Trophoblast cell (in vitro differentiated cells and primary cell): Measurements from ENCODE around the gene ZNF155.

Experiments
- DNase-seq, 2 donors: peaks; one replicate each; pipeline ENCODE4 v3.0.0-alpha.2; 2016
- H2AFZ ChIP-seq: 2 replicates; pipeline ENCODE4 v1.6.1; 2013; ENCODE audit warnings: low read length, moderate library complexity, mild to moderate bottlenecking; ENCODE audit not compliant: insufficient read depth, poor library complexity
- H2AK5ac ChIP-seq: 2 replicates; pipeline ENCODE4 v1.6.1; 2013; ENCODE audit warnings: mild to moderate bottlenecking, low read length
- H2BK120ac ChIP-seq: 2 replicates; pipeline ENCODE4 v1.6.1; 2013; ENCODE audit warnings: low read length, mild to moderate bottlenecking, moderate library complexity; ENCODE audit not compliant: insufficient read depth, poor library complexity
- H2BK12ac ChIP-seq: 2 replicates; pipeline ENCODE4 v1.6.1; 2013; ENCODE audit warnings: mild to moderate bottlenecking, low read length, moderate library complexity
- H2BK5ac ChIP-seq: 2 replicates; pipeline ENCODE4 v1.6.1; 2013; ENCODE audit warnings: low read length, low read depth, moderate library complexity, mild to moderate bottlenecking; ENCODE audit not compliant: poor library complexity
- H3K14ac ChIP-seq: 2 replicates; pipeline ENCODE4 v1.6.1; 2013; ENCODE audit warnings: mild to moderate bottlenecking, low read length
- H3K18ac ChIP-seq: 2 replicates; pipeline ENCODE4 v1.6.1; 2013; ENCODE audit warnings: mild to moderate bottlenecking, low read length
- H3K23ac ChIP-seq: 2 replicates; pipeline ENCODE4 v1.6.1; 2013; ENCODE audit warnings: low read length
- H3K27ac ChIP-seq: 2 replicates; pipeline ENCODE4 v1.5.1; 2013; ENCODE audit warnings: low read depth, mild to moderate bottlenecking, inconsistent platforms, low read length, moderate library complexity
- H3K27me3 ChIP-seq: 2 replicates; pipeline ENCODE4 v1.6.1; 2013; ENCODE audit warnings: inconsistent platforms, mild to moderate bottlenecking, low read length, moderate library complexity; ENCODE audit not compliant: insufficient read depth
- H3K36me3 ChIP-seq, 2 experiments: 1 replicate in 1 of 2; 2 replicates in 1 of 2; pipeline ENCODE4 v1.6.1; 2013; ENCODE audit warnings: low read length in 2 of 2, mild to moderate bottlenecking in 2 of 2, moderate library complexity in 1 of 2; ENCODE audit not compliant: insufficient read depth in 2 of 2, control insufficient read depth in 1 of 2
- H3K4ac ChIP-seq: 2 replicates; pipeline ENCODE4 v1.6.1; 2013; ENCODE audit warnings: low read depth, mild to moderate bottlenecking, low read length, moderate library complexity
- H3K4me1 ChIP-seq, 2 experiments: 1 replicate in 1 of 2; 2 replicates in 1 of 2; pipeline ENCODE4 v1.6.1; 2013; ENCODE audit warnings: low read length in 2 of 2, mild to moderate bottlenecking in 2 of 2, moderate library complexity in 1 of 2; ENCODE audit not compliant: insufficient read depth in 2 of 2, control insufficient read depth in 1 of 2
- H3K4me2 ChIP-seq: 2 replicates; pipeline ENCODE4 v1.6.1; 2013; ENCODE audit warnings: inconsistent platforms, mild to moderate bottlenecking, low read length, moderate library complexity
- H3K4me3 ChIP-seq: 2 replicates; pipeline ENCODE4 v1.5.1; 2013; ENCODE audit warnings: mild to moderate bottlenecking, low read depth, low read length, inconsistent platforms
- H3K79me1 ChIP-seq: one replicate; pipeline ENCODE4 v1.6.1; 2013; ENCODE audit warnings: low read length
- H3K79me2 ChIP-seq: 2 replicates; pipeline ENCODE4 v1.6.1; 2013; ENCODE audit warnings: low read length, mild to moderate bottlenecking; ENCODE audit not compliant: control insufficient read depth, insufficient read depth, poor library complexity
- H3K9ac ChIP-seq: 2 replicates; pipeline ENCODE4 v1.6.1; 2013; ENCODE audit warnings: mild to moderate bottlenecking, low read length
- H3K9me3 ChIP-seq: 2 replicates; pipeline ENCODE4 v1.6.1; 2013; ENCODE audit warnings: low read depth, mild to moderate bottlenecking, control low read depth, inconsistent platforms, low read length; ENCODE audit not compliant: insufficient read depth
- H4K12ac ChIP-seq: 2 replicates; pipeline ENCODE4 v1.6.1; 2013; ENCODE audit warnings: low read depth, mild to moderate bottlenecking, low read length, moderate library complexity
- H4K8ac ChIP-seq: 2 replicates; pipeline ENCODE4 v1.6.1; 2013; ENCODE audit warnings: low read depth, mild to moderate bottlenecking, low read length, moderate library complexity
- H4K91ac ChIP-seq: one replicate; pipeline ENCODE4 v1.6.1; 2013; ENCODE audit warnings: low read depth, mild to moderate bottlenecking, low read length, moderate library complexity
- WGBS: extraction: QIAGEN DNeasy Blood & Tissue Kit; methylation state at CpG from one replicate; pipeline ENCODE4 v1.1.7; 2013; ENCODE audit warnings: missing lambda C conversion rate; ENCODE audit not compliant: insufficient read length, insufficient coverage; ENCODE audit errors: extremely low coverage; 5-methylcytosine and 5-hydroxymethylcytosine counted together

ZNF155 gene

GRCh38 chr19:43950834-43951645 lies 32.9 kb upstream of the ZNF155 start, which contains the start of gene ZNF221:
Gene ZNF221, plus strand, starts transcription at chr19:43951228. Its CDS starts 11,499 bp downstream, at chr19:43962727.
- Histone ChIP-seq H2BK120ac (peak within 1 kb of the TSS; percentile 84), H3K23ac (no peak within 1 kb of the TSS), H3K4me3 (peak within 1 kb of the TSS; percentile 78), H2BK5ac (no peak within 1 kb of the TSS), H3K27me3 (no peaks in the 10 kb centered on the region), H3K9me3 (peaks cover 5% of the 10 kb centered on the region), H3K9ac (peak within 1 kb of the TSS; percentile 25), H3K36me3 (no peaks in the 10 kb centered on the region), H2BK12ac (peak within 1 kb of the TSS; percentile 60), H3K79me1 (peaks cover 4% of the 10 kb centered on the region), H3K27ac (no peak within 1 kb of the TSS), H4K12ac (peak within 1 kb of the TSS; percentile 73), H3K4me2 (peak within 1 kb of the TSS; percentile 74), H3K4me1 (no peaks in the 10 kb centered on the region), H3K18ac (peak within 1 kb of the TSS; percentile 94), H4K8ac (peak within 1 kb of the TSS; percentile 99), H3K14ac (peak within 1 kb of the TSS; percentile 92), H3K79me2 (peaks cover 3% of the 10 kb centered on the region), H2AK5ac (no peak within 1 kb of the TSS), H2AFZ (peak within 1 kb of the TSS; percentile 100), H3K4ac (peak within 1 kb of the TSS; percentile 95), H4K91ac (peak within 1 kb of the TSS; percentile 37)
- no CpG with 5 or more reads among the region's 40 CpGs for WGBS
- DNase-seq, result peak; percentile 98 to 100

- no peak overlapping the region for H2BK120ac ChIP-seq
- H3K4ac ChIP-seq, result no peak overlapping the region
- no peak overlapping the region for H3K4me2 ChIP-seq
- H2AFZ ChIP-seq, result no peak overlapping the region
- H3K27me3 ChIP-seq, result no peaks in the 10 kb centered on the region
- H3K4me1 ChIP-seq, result no peaks in the 10 kb centered on the region
- no peak overlapping the region for H3K27ac ChIP-seq
- H3K14ac ChIP-seq, result no peak overlapping the region
- H4K91ac ChIP-seq, result no peak overlapping the region
- no peak overlapping the region for H3K4me3 ChIP-seq
- peaks cover 8% of the 10 kb centered on the region for H3K9me3 ChIP-seq
- H3K23ac ChIP-seq, result no peak overlapping the region
- H3K36me3 ChIP-seq, result peaks cover 0 to 2% of the 10 kb centered on the region in 2 experiments
- no peak for DNase-seq
- H3K9ac ChIP-seq, result no peak overlapping the region
- no peak overlapping the region for H4K12ac ChIP-seq
- no peak overlapping the region for H2BK5ac ChIP-seq
- WGBS, result no CpG with 5 or more reads among the region's 3 CpGs
- H3K18ac ChIP-seq, result no peak overlapping the region
- H2AK5ac ChIP-seq, result no peak overlapping the region
- no peaks in the 10 kb centered on the region for H3K79me1 ChIP-seq
- H3K79me2 ChIP-seq, result no peaks in the 10 kb centered on the region
- H4K8ac ChIP-seq, result no peak overlapping the region
- no peak overlapping the region for H2BK12ac ChIP-seq
Measured at GRCh38 chr19:43956827-43957226, 27.2 kb upstream of the ZNF155 start.

- Histone ChIP-seq H3K4ac (no peak overlapping the region), H2BK5ac (no peak overlapping the region), H3K14ac (no peak overlapping the region), H2BK12ac (no peak overlapping the region), H3K27ac (no peak overlapping the region), H2BK120ac (no peak overlapping the region), H3K9me3 (peaks cover 6% of the 10 kb centered on the region), H3K4me2 (no peak overlapping the region), H3K79me1 (no peaks in the 10 kb centered on the region), H3K79me2 (no peaks in the 10 kb centered on the region), H3K27me3 (no peaks in the 10 kb centered on the region), H3K9ac (no peak overlapping the region), H3K36me3 (peaks cover 0 to 2% of the 10 kb centered on the region in 2 experiments), H4K91ac (no peak overlapping the region), H3K4me3 (no peak overlapping the region), H4K12ac (no peak overlapping the region), H4K8ac (no peak overlapping the region), H2AK5ac (no peak overlapping the region), H3K18ac (no peak overlapping the region), H3K23ac (no peak overlapping the region), H2AFZ (no peak overlapping the region), H3K4me1 (no peaks in the 10 kb centered on the region)
- no peak for DNase-seq
- WGBS, result no CpG with 5 or more reads among the region's 3 CpGs
Measured at GRCh38 chr19:43957891-43958290, 26.1 kb upstream of the ZNF155 start.

- Histone ChIP-seq H3K14ac (no peak overlapping the region), H4K12ac (no peak overlapping the region), H2AK5ac (no peak overlapping the region), H3K4ac (no peak overlapping the region), H2AFZ (no peak overlapping the region), H3K27ac (no peak overlapping the region), H3K4me1 (no peaks in the 10 kb centered on the region), H2BK12ac (no peak overlapping the region), H3K23ac (no peak overlapping the region), H2BK120ac (no peak overlapping the region), H2BK5ac (no peak overlapping the region), H3K18ac (no peak overlapping the region), H3K79me1 (no peaks in the 10 kb centered on the region), H3K27me3 (no peaks in the 10 kb centered on the region), H3K36me3 (peaks cover 4 to 8% of the 10 kb centered on the region in 2 experiments), H3K9me3 (peaks cover 6% of the 10 kb centered on the region), H3K4me2 (no peak overlapping the region), H3K79me2 (no peaks in the 10 kb centered on the region), H4K8ac (no peak overlapping the region), H4K91ac (no peak overlapping the region), H3K4me3 (no peak overlapping the region), H3K9ac (no peak overlapping the region)
- no peak for DNase-seq
- WGBS, result no CpG with 5 or more reads among the region's 4 CpGs
Measured at GRCh38 chr19:43960411-43960810, 23.6 kb upstream of the ZNF155 start.
